Measurements from ENCODE around the gene FAM111B.
"Not testable (repeated sequence)": the region's sequence is repeated elsewhere in the genome, so short reads cannot be mapped to it uniquely, and the experiment has no call there.

The FAM111B gene

DNA sequence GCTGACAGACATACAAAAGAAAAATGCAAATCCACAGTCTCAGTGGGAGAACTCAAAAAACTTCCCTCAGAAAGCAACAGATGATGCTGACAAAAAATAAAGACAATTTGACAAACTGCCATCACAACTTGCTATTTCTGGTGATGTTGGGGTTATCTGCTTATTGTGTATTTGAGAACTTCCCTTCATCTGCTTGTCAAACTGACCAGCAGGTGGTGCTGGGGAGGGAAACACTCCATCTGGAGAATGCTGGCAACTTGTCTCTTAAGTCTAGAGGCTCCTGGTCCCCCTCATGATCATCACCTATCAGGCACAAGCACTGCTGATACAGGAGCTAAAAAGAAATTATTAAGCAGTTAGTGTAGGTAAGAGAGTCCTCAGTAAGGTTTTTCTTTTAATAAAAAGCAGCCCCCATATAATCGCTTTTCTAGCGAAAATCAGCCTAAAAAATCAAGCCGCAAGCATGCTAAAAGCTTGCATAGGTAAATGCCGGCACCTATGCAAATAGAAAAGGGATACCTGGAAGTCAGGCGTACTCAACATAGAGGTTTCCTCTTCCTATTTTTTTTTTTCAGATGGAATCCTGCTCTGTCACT, 9.8 kb upstream of the FAM111B start:
- TF ChIP-seq MAX (IDR thresholded peaks at IDR 0.05; ENCODE audit: low read depth, low read length) = no peak
- TF ChIP-seq MYC (IDR thresholded peaks at IDR 0.05; ENCODE audit: low read depth, low read length) = no peak
- peak; percentile 77 for TF ChIP-seq CTCF (IDR thresholded peaks at IDR 0.05; ENCODE audit: low read depth, low read length)
- TF ChIP-seq POLR2A (IDR thresholded peaks at IDR 0.05; ENCODE audit: extremely low read depth, insufficient read length) = no peak
- DNase-seq (ENCODE audit: low read depth) = peak; percentile 62
- H3K4me3 ChIP-seq (ENCODE audit: low read depth, low read length) = no peak overlapping the region

DNA sequence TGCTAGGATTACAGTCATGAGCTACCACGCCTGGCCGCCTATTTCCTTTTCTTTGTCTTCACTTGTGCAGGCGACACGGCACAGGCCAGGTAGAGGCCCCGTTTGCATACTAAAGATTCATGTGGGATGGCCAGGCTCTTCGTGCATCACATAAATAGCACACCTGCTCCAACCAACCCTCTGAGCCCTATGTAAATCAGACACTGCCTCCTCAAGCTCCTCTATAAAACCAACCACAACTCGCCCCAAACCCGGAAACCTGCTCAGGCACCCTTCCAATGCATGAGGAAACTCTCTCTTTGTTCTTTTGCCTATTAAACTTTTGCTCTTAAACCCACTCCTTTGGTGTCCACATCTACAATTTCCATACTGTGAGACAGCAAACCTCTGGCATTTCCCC, 9.1 kb upstream of the FAM111B start:
- H3K4me3 ChIP-seq (ENCODE audit: low read depth, low read length); DNase-seq (ENCODE audit: low read depth): not testable (repeated sequence)

- no peak for DNase-seq (ENCODE audit: low read depth)
- H3K4me3 ChIP-seq (ENCODE audit: low read depth, low read length) = no peak overlapping the region
- TF ChIP-seq MYC (IDR thresholded peaks at IDR 0.05; ENCODE audit: low read depth, low read length) (no peak), MAX (IDR thresholded peaks at IDR 0.05; ENCODE audit: low read depth, low read length) (no peak), CTCF (IDR thresholded peaks at IDR 0.05; ENCODE audit: low read depth, low read length) (no peak), POLR2A (IDR thresholded peaks at IDR 0.05; ENCODE audit: extremely low read depth, insufficient read length) (no peak)
Observed at GRCh38 chr11:59102259-59102765, 4.7 kb upstream of the FAM111B start.

DNA sequence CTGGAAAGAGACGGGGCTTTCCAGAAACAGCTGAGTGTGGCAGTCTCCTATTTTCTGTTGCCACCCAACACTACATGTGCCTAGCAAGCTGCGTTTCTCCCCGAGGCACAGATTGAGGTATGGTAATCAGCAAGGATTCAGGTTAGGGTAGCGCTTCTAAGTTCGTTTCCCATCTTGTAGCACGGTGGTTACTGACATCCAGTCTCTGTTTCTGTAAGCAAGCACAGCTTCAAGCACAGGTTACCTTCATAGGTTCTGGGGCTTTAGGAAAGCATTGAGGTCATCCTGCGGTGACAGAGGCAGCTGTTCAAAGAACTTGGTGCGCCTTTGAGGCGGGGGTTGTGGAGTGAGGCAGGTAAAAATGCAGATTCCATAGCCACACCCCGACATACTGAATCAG, 684 bp downstream of the FAM111B start:
- not testable (repeated sequence) for DNase-seq (ENCODE audit: low read depth); H3K4me3 ChIP-seq (ENCODE audit: low read depth, low read length)

DNA sequence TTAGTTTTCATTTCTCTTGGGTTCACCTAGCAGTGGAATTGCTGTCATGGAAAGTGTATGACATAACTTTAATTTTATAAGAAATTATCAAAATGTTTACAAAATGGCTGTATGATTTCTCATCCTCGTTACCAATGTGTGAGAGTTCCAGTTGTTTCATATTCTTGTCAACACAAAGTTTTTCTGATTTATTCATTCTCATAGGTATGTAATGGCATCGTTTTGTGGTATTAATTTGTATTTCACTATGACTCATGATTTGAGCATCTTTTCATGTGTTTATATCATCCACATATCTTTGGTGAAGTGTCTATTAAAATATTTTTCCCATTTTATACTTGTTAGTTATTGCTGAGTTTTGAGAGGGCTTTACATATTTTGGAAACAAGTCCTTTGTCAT, 5.5 kb downstream of the FAM111B start:
- DNase-seq (ENCODE audit: low read depth) = no peak

DNA sequence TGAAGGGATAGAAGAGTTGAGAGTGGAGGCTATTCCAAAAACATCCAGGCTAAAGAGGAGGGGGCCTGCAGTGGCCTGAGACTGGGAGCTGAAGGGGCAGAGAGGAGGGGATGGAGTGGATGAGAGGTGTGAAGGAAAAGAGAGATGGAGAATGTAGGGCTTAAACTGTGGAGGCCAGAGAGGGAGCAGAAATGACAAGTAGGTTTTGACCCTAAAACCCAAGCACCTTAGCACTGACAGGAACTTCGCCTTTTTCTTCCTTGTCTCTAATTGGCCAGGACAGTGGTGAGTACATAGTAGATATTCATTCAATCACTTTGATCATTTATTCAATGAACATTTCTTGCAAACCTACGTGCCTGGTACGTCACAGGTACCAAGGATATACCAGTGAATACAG, 7.3 kb downstream of the FAM111B start:
- DNase-seq (ENCODE audit: low read depth) = no peak
- TF ChIP-seq MYC (IDR thresholded peaks at IDR 0.05; ENCODE audit: low read depth, low read length) (no peak), CTCF (IDR thresholded peaks at IDR 0.05; ENCODE audit: low read depth, low read length) (no peak), POLR2A (IDR thresholded peaks at IDR 0.05; ENCODE audit: extremely low read depth, insufficient read length) (no peak), MAX (IDR thresholded peaks at IDR 0.05; ENCODE audit: low read depth, low read length) (no peak)
- no peak overlapping the region for H3K4me3 ChIP-seq (ENCODE audit: low read depth, low read length)

More for the DNA sequence above, 5.5 kb downstream of the FAM111B start:
- no peak overlapping the region for H3K4me3 ChIP-seq (ENCODE audit: low read depth, low read length)
- TF ChIP-seq MAX (IDR thresholded peaks at IDR 0.05; ENCODE audit: low read depth, low read length) (no peak), MYC (IDR thresholded peaks at IDR 0.05; ENCODE audit: low read depth, low read length) (no peak), POLR2A (IDR thresholded peaks at IDR 0.05; ENCODE audit: extremely low read depth, insufficient read length) (no peak), CTCF (IDR thresholded peaks at IDR 0.05; ENCODE audit: low read depth, low read length) (no peak)

- no peak for DNase-seq (ENCODE audit: low read depth)
- TF ChIP-seq POLR2A (IDR thresholded peaks at IDR 0.05; ENCODE audit: extremely low read depth, insufficient read length) (no peak), MAX (IDR thresholded peaks at IDR 0.05; ENCODE audit: low read depth, low read length) (no peak), CTCF (IDR thresholded peaks at IDR 0.05; ENCODE audit: low read depth, low read length) (no peak), MYC (IDR thresholded peaks at IDR 0.05; ENCODE audit: low read depth, low read length) (no peak)
Observed at GRCh38 chr11:59115553-59115952, 8.5 kb downstream of the FAM111B start.

More at GRCh38 chr11:59115553-59115952, 8.5 kb downstream of the FAM111B start:
- no peak overlapping the region for H3K4me3 ChIP-seq (ENCODE audit: low read depth, low read length)

Data from NB4 (cell line).